Measurements from ENCODE around the gene MTX1. TPM values are rescaled to one million over a fixed set of nuclear protein-coding genes. Genes with fewer than 3 reads are reported as not detected.
A peak's percentile ranks its signal among the peaks of the same experiment; 100 is the strongest.
"Not testable (repeated sequence)": the region's sequence is repeated elsewhere in the genome, so short reads cannot be mapped to it uniquely, and the experiment has no call there.

MTX1 gene
- total RNA-seq, 1 experiment from 2014 or later, result 81.3 TPM

DNA sequence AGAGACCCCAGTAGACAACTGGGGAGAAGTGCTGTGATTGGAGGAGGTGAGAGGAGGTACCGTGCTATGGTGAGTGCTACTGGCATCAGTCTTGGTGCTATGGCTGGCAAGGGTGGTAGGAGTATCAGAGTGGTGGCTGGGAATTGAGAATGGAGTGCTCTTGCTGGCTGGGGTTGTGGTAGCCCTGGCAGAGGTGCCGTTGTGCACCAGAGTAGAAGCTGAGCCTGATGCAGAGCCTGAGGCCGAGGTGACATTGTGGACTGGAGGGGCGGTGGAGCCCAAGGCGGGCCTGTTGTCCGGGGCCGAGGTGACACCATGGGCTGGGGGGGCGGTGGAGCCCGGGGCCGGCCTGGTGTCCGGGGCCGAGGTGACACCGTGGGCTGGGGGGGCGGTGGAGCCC is 20.2 kb upstream of the MTX1 start:
- no peak for DNase-seq (ENCODE audit: low read depth)

DNA sequence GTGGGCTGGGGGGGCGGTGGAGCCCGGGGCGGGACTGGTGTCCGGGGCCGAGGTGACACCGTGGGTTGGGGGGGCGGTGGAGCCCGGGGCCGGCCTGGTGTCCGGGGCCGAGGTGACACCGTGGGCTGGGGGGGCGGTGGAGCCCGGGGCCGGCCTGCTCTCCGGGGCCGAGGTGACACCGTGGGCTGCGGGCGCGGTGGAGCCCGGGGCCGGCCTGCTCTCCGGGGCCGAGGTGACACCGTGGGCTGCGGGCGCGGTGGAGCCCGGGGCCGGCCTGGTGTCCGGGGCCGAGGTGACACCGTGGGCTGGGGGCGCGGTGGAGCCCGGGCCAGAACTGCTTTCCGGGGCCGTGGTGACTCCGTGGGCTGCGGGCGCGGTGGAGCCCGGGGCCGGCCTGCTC is 18.6 kb upstream of the MTX1 start:
- DNase-seq (ENCODE audit: low read depth), result not testable (repeated sequence)

DNA sequence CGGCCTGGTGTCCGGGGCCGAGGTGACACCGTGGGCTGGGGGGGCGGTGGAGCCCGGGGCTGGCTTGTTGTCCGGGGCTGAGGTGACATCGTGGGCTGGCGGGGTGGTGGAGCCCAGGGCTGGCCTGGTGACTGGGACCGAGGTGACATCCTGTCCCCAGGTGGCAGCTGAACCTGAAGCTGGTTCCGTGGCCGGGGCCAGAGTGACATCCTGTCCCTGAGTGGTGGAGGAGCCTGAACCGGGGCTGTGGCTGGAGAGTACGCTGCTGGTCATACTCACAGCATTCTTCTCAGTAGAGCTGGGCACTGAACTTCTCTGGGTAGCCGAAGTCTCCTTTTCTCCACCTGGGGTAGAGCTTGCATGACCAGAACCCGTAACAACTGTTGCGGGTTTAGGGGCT is 16.6 kb upstream of the MTX1 start:
- DNase-seq (ENCODE audit: low read depth), result no peak

DNA sequence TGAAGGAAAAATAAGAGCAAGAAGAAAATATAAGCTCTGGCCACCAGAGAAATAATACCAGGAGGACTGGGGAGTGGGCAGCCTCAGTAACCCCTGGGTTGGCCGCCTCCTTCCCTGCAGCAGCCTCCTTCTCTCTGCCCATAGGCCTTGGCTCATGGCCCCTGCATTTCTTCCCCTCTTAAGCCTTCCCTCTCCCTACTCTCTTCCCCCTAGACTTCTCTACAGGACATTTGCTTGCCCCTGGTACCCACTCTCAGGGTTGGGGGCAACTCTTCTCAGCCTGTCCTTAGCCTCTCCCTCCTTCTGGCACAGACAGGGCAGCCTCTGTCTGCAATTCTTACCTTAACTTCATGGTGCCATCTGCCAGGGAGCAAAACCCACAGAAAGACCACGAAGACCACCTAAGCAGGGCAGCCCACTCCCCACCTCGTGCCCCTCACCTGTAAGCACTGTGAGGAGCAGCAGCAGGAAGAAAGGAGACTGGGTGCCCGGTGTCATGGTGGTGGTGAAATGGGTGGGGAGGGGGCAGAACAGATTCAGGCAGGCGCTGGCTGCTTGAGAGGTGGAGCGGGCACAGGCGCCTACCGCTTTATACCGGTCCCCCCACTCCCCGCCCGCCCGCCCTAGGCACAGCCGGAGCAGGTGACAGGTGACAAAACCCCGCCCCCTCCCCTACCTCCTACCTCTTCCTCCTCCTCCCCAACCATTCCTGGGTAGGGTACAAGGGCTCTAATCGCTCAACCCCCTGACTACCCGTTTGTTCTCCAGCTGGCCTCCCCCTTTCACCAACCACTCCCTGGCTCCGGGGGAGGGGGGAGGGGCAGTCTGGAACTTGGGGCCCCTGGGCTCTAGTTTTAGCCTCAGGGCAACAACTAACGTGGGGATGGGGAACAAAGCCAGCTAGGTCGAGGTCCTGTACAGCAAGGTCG is 15.9 kb upstream of the MTX1 start:
- DNase-seq (ENCODE audit: low read depth), result no peak

DNA sequence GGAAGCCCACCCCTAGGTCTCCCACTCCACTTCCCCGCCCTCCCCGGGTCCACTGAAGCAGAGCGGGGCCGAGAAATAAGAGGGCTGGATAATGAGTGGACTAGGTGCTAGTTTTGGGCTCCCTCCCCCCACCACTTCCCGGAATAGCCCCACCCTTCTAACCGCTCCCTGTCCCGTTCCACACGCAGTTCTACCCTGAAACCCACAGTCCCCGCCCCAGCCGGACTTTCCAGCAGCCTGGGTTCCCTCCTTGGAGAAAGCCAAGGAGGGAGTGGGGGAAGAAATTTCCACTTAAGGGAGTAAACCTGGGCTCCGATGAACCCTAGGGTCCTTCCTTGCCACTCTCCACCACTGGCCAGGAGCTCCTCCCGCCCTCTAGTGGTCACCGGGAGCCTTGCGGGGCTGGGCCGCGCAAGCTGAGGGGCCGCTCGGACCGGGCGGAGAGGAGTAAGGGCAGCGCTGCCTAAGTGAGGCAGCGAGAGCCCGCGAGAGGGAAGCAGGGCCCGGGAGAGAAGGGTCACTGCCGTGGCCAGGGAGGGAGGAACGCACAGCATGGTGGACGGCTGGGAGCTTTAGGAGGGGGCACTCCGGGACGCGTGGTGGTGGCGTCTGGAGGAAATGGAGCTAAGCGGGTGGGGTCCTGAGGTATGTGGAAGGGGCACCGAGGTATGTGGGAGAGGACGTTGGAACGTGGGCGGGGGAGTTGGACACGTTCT is 15.1 kb upstream of the MTX1 start:
- peak; percentile 93 for DNase-seq (ENCODE audit: low read depth)

DNA sequence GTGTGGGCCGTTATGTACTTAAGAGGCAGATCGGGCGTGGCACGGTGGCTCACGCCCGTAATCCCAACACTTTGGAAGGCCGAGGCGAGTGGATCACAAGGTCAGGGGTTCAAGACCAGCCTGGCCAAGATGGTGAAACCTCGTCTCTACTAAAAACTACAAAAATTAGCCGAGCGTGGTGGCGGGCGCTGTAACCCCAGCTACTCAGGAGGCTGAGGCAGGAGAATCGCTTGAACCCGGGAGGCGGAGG is 14.6 kb upstream of the MTX1 start:
- DNase-seq (ENCODE audit: low read depth), result not testable (repeated sequence)

DNA sequence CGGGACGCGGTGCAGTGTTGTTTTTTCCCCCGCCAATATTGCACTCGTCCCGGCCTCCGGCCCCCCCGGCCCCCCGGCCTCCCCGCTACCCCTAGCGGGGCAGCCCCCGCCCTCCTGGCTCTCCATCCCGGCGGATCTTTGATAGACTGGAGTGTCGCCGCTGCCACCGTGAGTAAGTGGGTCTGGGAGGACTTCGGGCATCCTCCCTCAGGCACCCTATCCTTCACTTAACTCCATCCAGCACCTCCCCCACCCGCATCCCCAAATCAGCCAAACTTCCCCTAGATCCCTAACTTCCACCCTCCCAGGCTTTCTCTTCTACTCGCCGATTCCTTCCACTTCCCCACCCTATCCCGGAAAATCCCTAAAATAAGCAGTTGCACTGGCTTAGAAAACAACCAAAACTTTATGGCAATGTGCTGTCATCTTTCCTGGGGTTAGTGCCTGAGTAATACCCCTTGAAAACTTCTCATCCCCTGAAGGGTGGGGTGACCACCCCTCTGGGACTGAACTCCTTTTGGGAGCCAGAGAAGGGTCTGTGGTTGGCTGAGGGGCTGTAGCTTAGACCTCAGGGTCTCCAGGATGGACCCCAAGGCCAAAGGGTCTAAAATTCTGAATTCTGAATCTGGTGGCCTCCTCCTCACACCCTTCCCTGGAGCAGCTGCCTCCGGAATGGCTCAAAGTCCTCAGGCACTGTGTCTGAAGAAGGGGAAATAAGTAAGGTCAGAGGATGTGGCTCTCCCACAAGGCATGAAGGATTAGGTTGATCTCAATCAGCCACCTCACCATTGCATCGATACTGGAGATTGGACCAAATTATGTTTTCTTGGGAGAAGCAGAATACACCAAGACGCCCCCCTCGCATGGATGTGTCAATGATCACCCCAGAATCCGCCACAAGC is 13.0 kb upstream of the MTX1 start:
- no peak for DNase-seq (ENCODE audit: low read depth)

DNA sequence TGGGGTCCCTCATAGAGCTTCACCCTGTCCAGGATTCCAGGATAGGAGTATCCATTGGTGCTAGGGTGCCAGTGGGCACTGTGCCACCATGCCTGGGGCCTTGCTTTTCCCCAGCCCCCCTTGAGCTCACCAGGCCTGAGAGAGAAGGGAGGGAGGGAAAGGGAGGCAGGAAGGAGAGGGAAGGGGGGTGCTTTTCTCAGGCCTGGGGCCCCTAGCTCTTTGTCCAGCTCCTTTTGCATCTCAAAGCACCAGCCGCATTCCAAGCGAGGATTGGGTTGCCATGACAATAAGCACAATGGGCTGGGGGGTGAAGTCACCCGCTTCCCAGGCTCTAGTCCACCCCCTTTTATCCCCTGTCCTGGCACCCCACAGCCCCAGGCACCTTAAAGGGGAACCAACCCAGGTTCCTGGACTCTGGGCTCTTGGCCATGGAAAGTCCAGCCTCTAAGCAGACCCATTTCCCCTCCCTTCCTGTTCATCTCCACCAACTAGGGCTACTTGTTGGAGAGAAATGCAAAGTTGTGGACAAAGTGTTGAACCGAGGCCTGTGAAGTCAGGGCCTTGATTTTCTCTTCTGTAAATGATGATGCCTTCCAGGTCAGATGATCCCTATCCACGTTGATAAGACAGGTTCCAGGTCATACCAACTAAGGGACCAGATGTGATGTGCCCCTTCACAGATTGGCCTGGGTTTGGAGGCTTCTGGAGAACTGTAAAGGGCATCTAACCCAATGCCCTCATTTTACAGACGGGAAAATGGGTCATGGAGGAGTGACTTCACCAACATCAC is 12.2 kb upstream of the MTX1 start:
- no peak for DNase-seq (ENCODE audit: low read depth)

DNA sequence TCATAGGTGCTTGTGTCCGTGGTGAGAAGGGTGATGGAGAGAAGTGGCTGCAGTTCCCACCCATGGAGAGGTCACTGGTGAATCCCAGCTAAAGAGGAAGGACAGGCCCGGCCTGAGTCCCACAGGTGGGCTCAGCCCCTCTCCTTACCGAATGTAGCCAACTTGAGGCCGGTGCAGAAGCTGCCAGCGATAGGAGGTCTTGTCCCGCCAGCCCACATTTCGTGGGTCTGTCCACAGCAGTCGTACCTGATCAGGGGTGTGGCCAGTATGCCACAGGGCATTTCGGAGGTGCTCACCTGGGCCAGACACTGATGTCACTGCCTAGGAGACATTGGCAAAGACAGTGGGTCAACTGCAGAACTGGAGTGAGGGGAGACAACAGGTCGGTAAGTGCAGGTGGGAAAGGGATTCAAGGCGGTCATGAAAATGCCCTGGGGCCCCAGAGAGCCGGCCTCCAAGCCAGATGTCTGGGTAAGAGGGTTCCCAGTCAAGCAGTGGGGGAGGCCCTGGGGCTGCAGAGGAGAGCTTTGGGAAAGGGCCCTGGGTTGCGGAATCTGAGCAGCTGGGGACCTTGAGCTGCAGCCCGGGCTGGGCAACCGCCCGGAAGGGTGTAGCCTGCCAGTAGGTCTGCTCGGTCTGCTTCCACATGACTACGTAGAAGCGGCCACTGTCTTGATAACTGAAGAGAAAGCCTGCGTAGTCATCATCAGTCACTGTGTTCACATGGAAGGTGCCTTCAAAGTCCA is 11.4 kb upstream of the MTX1 start:
- DNase-seq (ENCODE audit: low read depth), result no peak

DNA sequence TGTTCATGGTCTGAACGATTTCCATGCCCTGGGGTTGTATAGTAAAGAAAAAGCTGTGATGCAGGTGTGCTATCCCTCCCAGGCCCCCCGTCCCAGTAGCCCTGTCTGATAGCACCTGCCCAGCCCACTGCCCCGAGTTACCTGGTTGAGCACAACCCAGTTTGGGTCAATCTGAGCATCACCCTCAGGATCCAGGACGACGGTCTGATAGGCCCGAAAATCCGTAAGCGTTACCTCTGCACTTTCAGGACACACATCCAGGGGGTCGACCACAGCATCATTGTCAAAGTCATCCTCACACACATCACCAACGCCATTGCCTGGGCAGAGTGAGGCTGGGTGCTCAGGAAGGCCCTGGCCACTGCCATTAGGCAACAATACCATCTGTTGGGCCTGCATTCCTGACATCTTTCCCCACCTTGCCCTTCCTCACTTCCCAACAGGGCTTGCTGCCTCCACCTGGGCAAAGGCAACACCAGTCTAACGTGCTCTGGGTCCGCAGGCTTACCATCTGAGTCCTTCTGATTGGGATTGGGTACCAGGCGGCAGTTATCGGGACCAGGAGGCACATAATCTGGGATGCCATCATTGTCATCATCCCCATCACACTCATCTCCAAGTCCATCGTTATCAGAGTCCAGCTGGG is 10.5 kb upstream of the MTX1 start:
- DNase-seq (ENCODE audit: low read depth), result no peak

DNA sequence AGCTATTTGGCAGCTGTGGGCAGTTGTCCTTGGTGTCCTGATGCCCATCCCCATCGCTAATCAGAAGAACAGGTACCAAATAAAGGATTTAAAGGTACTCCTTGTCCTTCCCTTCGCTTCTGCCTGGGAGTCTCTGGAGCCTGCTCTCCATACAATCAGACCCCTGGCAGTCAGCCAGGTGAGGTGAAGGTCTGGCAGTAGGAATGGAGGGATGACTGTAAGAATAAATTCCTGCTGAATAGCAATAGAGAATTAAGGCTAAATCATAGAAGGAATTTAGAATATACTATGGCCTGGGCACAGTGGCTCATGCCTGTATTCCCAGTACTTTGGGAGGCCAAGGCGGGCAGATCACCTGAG is 10.0 kb upstream of the MTX1 start:
- DNase-seq (ENCODE audit: low read depth), result no peak

DNA sequence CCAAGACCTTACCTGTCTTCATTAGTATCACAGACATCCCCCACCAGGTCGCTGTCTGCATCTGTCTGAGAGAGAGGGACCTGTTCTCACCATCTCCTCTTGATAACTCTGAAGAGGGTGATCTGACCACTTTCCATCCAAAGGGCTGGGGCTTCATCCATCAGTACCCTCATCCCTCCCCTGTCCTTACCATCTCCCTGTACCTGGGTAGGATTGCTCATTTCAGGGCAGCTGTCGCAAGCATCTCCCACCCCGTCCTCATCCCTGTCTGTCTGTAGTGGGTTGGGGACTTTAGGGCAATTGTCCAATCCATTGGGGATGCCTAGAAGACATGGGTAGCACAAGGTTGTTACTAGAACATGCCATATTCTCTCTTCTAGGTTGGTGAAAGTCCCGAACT is 8.7 kb upstream of the MTX1 start:
- no peak for DNase-seq (ENCODE audit: low read depth)

DNA sequence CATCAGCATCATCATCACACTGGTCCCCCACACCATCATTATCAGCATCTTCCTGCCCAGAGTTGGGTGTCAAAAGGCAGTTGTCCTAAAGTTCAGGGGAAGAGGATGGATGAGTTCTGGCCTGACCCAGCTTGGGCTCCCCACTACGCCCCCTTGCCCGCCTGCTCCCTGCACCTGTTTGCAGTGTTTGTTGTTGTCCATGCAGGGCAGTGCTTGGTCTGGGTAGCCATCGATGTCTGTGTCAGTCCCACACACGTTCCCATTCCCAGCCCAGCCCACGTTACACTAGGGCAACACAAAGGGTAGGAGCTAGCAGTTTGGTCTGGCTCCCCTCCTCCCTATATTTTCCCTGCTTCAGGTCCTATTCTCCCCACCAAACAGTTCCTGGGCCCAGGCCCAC is 7.6 kb upstream of the MTX1 start:
- no peak for DNase-seq (ENCODE audit: low read depth)

DNA sequence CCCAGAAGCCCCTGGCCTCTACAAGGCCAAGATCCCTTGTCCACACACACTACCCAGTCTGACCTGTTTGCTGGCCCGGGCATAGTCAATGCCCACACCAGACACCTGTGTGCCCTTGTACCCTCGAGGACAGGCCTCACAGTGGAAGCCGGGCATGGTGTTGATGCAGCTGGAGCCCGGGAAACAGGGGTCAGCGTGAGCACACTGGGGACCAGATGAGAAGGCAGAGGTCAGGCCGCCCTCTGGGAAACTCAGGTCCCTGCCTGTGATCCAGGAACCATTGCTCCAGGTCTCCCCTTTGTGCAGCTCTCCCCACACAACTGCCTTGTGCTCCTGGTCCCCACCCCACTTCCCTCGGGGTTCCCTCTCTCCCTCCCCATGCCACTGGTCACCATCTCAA is 6.3 kb upstream of the MTX1 start:
- DNase-seq (ENCODE audit: low read depth), result no peak

DNA sequence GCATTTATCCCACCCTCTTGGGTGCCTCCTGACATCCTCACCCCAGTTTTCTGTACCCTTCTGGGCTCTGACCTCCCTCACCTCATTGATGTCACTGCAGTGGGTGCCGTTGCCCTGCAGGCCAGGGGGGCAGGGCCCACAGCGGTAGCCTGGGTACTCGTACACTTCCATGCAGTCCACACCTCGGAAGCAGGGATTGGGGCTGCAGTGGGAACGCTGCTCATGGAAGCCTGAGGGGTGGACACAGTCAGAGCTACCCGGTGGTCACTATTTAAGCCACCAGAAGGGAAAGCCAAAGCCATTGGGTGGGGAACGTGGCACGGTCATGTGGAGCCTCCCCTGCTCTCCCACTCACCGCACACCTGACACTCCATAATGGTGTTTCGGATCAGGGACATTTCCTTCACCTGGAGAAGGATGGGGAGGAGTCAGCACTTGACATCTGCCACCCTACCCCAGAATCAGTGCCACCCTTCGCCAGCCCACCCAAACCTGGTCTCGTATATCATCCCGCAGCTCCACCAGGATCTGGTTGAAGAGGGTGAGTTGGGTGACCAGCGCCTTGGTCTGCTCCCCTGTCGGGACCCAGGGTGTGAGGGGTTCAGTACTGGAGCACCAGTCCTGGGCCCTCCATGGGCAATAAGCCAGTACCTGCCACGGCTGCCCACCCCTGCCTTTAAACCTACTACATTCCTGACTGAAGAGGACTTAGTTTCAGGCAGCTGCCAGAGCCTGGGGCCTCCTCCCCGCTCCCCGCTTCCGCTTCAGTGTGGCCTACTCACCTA is 5.6 kb upstream of the MTX1 start:
- no peak for DNase-seq (ENCODE audit: low read depth)

DNA sequence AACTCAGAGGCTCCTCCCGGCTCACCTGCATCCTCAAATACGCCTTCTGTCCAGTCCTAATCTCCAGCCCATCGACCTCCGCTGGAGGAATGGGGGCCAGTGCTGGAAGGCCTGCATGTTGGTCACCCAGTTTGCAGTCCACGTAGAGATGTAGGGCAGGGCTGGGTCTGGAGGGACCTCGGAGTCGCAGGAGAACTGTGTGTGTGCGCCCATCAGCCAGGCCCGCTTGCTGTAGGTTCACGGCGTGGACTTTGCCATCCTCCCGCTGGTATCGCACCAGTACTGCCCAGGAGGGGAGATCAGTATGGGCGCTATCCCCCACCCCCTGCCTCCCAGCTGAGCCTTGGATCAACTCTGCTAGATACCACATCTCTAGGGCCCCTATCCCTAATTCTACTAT is 3.5 kb upstream of the MTX1 start:
- DNase-seq (ENCODE audit: low read depth), result no peak

DNA sequence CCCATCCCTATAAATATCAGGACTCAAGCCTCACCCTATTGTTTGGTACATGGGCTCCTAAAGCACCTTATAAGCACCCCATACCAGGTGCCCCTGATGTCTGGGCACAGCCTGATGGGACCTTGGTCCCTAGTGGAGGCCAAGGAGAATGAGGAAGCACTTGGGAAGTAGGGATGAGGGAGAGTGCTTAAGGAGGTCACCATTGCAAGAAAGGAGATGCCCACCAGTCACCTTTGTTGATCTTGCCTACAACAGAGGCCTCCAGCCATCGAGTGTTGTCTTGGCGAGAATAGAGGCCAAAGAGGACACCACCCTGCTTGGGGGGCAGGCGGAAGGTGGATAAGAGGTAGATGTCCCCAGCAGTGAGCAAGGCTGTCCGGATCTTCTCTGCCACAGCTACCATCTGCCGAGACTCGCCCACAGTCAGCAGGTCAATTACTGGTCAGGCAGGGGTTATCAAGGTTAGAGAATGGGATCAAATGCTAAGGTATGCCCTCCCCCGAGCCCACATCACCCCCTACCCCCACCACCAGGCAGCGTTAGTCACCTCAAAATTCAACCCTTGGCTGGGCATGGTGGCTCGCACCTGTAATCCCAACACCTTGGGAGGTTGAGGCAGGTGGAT is 2.4 kb upstream of the MTX1 start:
- no peak for DNase-seq (ENCODE audit: low read depth)

DNA sequence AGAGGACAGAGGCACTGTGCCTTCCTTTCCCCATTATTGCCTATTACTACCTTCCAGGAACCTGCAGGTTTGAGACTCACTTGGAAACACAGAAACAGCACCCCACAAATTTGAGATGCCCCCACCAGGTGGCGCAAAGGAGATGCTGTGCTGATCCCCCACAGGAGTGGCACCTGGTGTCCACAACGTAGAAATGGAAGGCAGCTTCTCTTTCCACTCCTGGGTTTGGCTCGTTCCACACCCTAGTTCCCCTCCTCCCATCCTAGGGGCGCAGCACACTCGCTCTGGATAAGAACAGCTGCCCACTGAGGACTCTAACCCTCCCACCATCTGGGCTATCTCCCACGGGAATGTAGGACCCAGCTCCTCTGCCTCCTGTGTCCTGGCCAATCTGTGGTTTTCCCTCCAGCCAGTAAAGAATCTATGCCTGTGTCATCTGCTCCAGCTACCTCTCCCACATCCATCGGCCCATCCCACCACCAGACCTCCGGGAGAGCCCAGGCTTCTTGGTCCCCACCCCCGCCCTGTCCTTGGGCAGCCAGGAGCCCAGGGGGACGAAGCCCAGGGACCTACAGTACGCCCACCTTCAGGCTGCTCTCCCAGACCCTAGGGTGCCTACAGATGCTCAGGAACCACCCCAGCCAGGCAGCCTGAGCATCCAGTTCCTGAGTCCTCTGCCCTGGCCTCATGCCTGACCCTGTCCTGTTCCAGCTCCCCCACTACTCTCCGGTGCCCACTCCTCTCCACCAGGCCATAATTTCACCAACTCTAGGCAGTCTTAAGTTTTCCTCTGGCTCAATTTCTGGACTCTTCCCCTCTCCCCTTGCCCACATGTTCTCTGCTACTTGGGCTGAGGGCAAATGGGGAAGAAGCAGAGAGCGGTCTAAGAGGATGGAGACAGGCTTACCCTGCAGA is 1.3 kb upstream of the MTX1 start:
- peak; percentile 80 for DNase-seq (ENCODE audit: low read depth)

Data from Daoy (cell line).